ENCODE results near the gene SOCS7. TPM values are rescaled to one million over a fixed set of nuclear protein-coding genes. Genes with fewer than 3 reads are reported as not detected.

Gene SOCS7
- total and polyA plus RNA-seq, 4 donors = 0.74 to 11.0 (median 2.9) TPM

GRCh38 chr17:38326996-38327792 is 24.4 kb upstream of the SOCS7 start:
- 76% methylated on average over 8 of the region's 8 CpGs for WGBS
- Histone ChIP-seq H3K9ac (ENCODE audit: low read depth in 1 of 2, low read length in 2 of 2) (no peak overlapping the region), H3K27me3 (ENCODE audit: control insufficient read depth in 4 of 4, insufficient read depth in 4 of 4, low read length in 3 of 4) (no peaks in the 10 kb centered on the region), H3K4me1 (ENCODE audit: control insufficient read depth in 4 of 4, insufficient read depth in 4 of 4, low read length in 3 of 4) (no peaks in the 10 kb centered on the region), H3K36me3 (ENCODE audit: control insufficient read depth in 4 of 4, insufficient read depth in 3 of 4, low read depth in 1 of 4, low read length in 3 of 4) (peaks cover 0 to 17% (median 5%) of the 10 kb centered on the region in 4 donors), H3K4me3 (ENCODE audit: low read depth in 1 of 3, low read length in 3 of 3) (no peak overlapping the region), H3K27ac (ENCODE audit: low read depth in 1 of 2, low read length in 2 of 2) (no peak overlapping the region), H3K9me3 (ENCODE audit: control insufficient read depth in 4 of 4, low read length in 3 of 4) (no peaks in the 10 kb centered on the region)
- no peak for TF ChIP-seq RXRA (IDR thresholded peaks at IDR 0.05)
- no peak for TF ChIP-seq TAF1 (conservative IDR thresholded peaks at IDR 0.05)
- no peak for TF ChIP-seq HNF4G (IDR thresholded peaks at IDR 0.05)
- no peak for TF ChIP-seq NR2F2 (IDR thresholded peaks at IDR 0.05)
- TF ChIP-seq HNF4A (conservative IDR thresholded peaks at IDR 0.05) = no peak
- no peak for TF ChIP-seq FOXA1 (IDR thresholded peaks at IDR 0.05)
- TF ChIP-seq FOXA2 (IDR thresholded peaks at IDR 0.05) = no peak
- no peak for TF ChIP-seq SP1 (IDR thresholded peaks at IDR 0.05)
- no peak for TF ChIP-seq CTCF (IDR thresholded peaks at IDR 0.05; ENCODE audit: low read depth, low read length, missing input control)
- TF ChIP-seq EGR1 (IDR thresholded peaks at IDR 0.05; ENCODE audit: low read depth in 2 of 2) = no peak
- TF ChIP-seq REST (IDR thresholded peaks at IDR 0.05) = no peak
- no peak for TF ChIP-seq JUND (IDR thresholded peaks at IDR 0.05)
- no peak for TF ChIP-seq MAX (IDR thresholded peaks at IDR 0.05)
- TF ChIP-seq YY1 (IDR thresholded peaks at IDR 0.05) = no peak
- TF ChIP-seq GABPA (IDR thresholded peaks at IDR 0.05 in 1 of 2, conservative IDR thresholded peaks at IDR 0.05 in 1 of 2) = no peak
- DNase-seq (ENCODE audit: low spot score) = no peak

GRCh38 chr17:38327936-38328335 is 23.7 kb upstream of the SOCS7 start:
- Histone ChIP-seq H3K27me3 (ENCODE audit: control insufficient read depth in 4 of 4, insufficient read depth in 4 of 4, low read length in 3 of 4) (no peaks in the 10 kb centered on the region), H3K4me1 (ENCODE audit: control insufficient read depth in 4 of 4, insufficient read depth in 4 of 4, low read length in 3 of 4) (no peaks in the 10 kb centered on the region), H3K4me3 (ENCODE audit: low read depth in 1 of 3, low read length in 3 of 3) (no peak overlapping the region), H3K9ac (ENCODE audit: low read depth in 1 of 2, low read length in 2 of 2) (no peak overlapping the region), H3K9me3 (ENCODE audit: control insufficient read depth in 4 of 4, low read length in 3 of 4) (no peaks in the 10 kb centered on the region), H3K27ac (ENCODE audit: low read depth in 1 of 2, low read length in 2 of 2) (no peak overlapping the region), H3K36me3 (ENCODE audit: control insufficient read depth in 4 of 4, insufficient read depth in 3 of 4, low read depth in 1 of 4, low read length in 3 of 4) (peaks cover 0 to 11% (median 3%) of the 10 kb centered on the region in 4 donors)
- DNase-seq (ENCODE audit: low spot score) = no peak
- 45% methylated on average over 1 of the region's 1 CpG for WGBS
- no peak for TF ChIP-seq EGR1 (IDR thresholded peaks at IDR 0.05; ENCODE audit: low read depth in 2 of 2)
- no peak for TF ChIP-seq ZBTB33 (IDR thresholded peaks at IDR 0.05)
- TF ChIP-seq REST (IDR thresholded peaks at IDR 0.05) = no peak
- TF ChIP-seq HNF4A (conservative IDR thresholded peaks at IDR 0.05) = no peak
- no peak for TF ChIP-seq RAD21 (IDR thresholded peaks at IDR 0.05)
- no peak for TF ChIP-seq ATF3 (IDR thresholded peaks at IDR 0.05)
- no peak for TF ChIP-seq YY1 (IDR thresholded peaks at IDR 0.05)
- TF ChIP-seq TAF1 (conservative IDR thresholded peaks at IDR 0.05) = no peak
- TF ChIP-seq HNF4G (IDR thresholded peaks at IDR 0.05) = no peak
- no peak for TF ChIP-seq MAX (IDR thresholded peaks at IDR 0.05)
